Astrocyte of the cerebellum (primary cell): ENCODE measurements around the gene FAP.

Experiments used
- DNase-seq: peaks from one replicate; pipeline ENCODE4 v3.0.0-alpha.2; 2011; ENCODE audit warnings: low read depth
- H3K4me3 ChIP-seq: 2 replicates; pipeline ENCODE4 v1.5.1; 2011; ENCODE audit warnings: mild to moderate bottlenecking, low read depth, low read length, moderate library complexity
- CTCF ChIP-seq: IDR thresholded peaks from 2 replicates; pipeline ENCODE4 v1.5.1; 2012; ENCODE audit warnings: low read length, low read depth, moderate library complexity, mild to moderate bottlenecking; ENCODE audit errors: missing control alignments
- in situ Hi-C: cut with HindIII; loops from 2 replicates; pipeline ENCODE4 v1.10.0; 2017; ENCODE audit warnings: low sequenced_read_pairs

Gene FAP

GRCh38 chr2:162143969-162144368, 99.3 kb downstream of the FAP start:
- no peak overlapping the region for H3K4me3 ChIP-seq
- in situ Hi-C loops, result no loop called here
- DNase-seq, result no peak
- no peak for TF ChIP-seq CTCF

- in situ Hi-C loops, result no loop called here
- no peak for DNase-seq
- TF ChIP-seq CTCF, result no peak
- H3K4me3 ChIP-seq, result no peak overlapping the region
These were observed 104.9 kb downstream of the FAP start for GRCh38 chr2:162138310-162138709.

GRCh38 chr2:162127422-162127821, 115.8 kb downstream of the FAP start:
- in situ Hi-C loops, result no loop called here
- no peak for TF ChIP-seq CTCF
- no peak for DNase-seq
- H3K4me3 ChIP-seq, result no peak overlapping the region

GRCh38 chr2:162126527-162126926, 116.7 kb downstream of the FAP start:
- no peak for DNase-seq
- H3K4me3 ChIP-seq, result no peak overlapping the region
- in situ Hi-C loops, result no loop called here
- TF ChIP-seq CTCF, result no peak

GRCh38 chr2:162126111-162126519, 117.1 kb downstream of the FAP start:
- in situ Hi-C loops, result no loop called here
- DNase-seq, result no peak
- no peak for TF ChIP-seq CTCF
- H3K4me3 ChIP-seq, result no peak overlapping the region

GRCh38 chr2:162125138-162125537, 118.1 kb downstream of the FAP start:
- no peak for TF ChIP-seq CTCF
- no peak overlapping the region for H3K4me3 ChIP-seq
- no peak for DNase-seq
- in situ Hi-C loops, result no loop called here
